Measurements from ENCODE around the gene MUC15.
"Not testable (repeated sequence)": the region's sequence is repeated elsewhere in the genome, so short reads cannot be mapped to it uniquely, and the experiment has no call there.

The MUC15 gene

DNA sequence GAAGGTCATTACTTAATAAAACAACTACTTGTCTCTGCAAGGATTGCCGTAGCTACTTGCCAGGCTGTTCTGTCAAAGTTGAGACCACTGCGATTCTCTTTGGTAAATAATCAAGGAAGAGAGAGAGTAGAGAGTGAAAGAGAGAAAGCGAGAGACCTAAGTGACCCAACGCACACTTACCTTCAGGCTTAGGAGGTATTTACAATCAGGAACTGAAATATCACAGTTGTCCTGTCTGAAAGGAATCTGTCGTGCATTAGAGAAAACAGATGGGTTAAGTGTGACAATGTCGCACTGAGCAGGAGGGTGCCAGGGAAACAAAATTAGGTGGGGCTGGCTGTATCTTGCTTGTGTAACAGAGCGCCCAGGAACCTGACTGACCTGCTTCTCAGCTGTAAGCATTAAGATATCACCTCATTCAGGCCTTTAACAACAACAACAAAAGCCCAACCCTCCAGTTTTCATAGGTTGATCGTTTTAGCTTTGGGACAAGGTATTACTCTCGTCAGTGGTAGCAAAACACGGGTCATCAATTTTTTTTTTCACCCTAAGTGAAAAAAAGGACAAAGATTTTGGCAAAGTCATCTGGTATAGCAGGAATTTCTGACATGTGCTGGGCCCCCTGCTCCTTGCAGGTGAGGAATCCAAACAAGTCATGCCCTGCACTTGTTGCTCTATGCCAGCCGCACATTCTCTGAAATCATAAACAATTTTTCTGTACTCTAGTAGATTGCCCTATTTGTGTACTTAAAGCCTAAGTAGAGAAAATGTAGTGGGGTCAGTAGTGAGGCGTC lies at the start of gene MUC15:
Gene MUC15 (minus strand): TSS at position 403 of the 794 bp plus-strand sequence. CDS start 5,169 bp downstream, outside the sequence.
- DNase-seq: no peak

GRCh38 chr11:26621132-26621531 lies 49.1 kb upstream of the MUC15 start:
- no peak for DNase-seq

DNA sequence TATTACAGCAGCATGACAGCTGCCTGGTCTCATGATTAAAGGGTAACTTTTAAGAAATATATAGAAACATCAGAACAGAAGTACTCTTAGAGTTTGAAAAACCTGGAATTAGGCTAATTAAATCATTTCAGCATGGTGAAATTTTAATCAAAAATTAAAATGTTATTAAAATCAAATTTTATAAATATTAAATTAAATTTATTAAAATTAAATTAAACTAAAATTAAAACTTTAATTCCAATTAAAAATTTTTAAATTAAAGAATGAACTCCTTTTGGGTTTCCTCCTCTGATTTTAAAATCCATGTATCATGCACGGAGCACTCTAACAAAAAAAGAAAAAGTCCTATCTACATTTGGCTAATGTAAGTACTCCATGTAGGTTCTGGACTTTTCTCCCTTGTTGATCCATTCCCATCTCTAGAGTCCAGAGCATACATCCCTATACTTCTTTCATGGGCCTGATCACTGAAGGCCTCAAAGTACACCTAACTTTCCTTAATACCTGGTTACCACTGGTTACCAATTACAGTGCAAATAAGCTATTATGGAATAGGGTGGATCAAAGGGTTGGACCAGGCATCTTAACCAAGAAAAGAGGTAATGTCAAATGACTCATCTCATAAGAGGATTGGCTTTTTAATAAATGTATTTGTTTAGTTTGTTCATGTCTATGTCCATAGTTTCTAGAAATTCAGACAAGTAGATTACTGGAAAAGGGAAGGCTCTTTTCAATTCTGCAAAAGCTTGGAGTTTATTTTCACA lies 48.4 kb upstream of the MUC15 start:
- no peak for DNase-seq

- no peak for DNase-seq
Observed at GRCh38 chr11:26618441-26618840, 46.4 kb upstream of the MUC15 start.

DNA sequence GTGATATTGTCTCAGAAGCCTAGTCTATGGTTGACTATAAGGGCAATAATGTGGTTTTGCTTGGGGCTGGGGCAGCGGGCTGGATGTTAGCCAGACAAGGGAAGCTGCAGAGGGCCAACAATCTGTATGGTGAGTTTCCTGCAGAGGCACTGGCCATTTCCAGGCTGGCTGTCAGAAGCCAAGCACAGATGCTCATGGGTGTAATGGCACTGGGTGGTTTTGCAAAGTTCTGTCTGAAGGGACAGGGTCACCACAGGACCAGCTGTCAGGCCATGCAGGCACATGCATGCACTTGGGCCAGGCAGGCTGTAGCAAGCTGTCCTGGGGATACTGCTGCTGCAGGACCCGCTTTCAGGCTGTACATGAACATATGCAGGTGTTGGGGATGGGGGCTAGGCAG lies 41.7 kb upstream of the MUC15 start:
- DNase-seq: no peak

- no peak for DNase-seq
Observed at GRCh38 chr11:26608507-26609146, 36.6 kb upstream of the MUC15 start.

DNA sequence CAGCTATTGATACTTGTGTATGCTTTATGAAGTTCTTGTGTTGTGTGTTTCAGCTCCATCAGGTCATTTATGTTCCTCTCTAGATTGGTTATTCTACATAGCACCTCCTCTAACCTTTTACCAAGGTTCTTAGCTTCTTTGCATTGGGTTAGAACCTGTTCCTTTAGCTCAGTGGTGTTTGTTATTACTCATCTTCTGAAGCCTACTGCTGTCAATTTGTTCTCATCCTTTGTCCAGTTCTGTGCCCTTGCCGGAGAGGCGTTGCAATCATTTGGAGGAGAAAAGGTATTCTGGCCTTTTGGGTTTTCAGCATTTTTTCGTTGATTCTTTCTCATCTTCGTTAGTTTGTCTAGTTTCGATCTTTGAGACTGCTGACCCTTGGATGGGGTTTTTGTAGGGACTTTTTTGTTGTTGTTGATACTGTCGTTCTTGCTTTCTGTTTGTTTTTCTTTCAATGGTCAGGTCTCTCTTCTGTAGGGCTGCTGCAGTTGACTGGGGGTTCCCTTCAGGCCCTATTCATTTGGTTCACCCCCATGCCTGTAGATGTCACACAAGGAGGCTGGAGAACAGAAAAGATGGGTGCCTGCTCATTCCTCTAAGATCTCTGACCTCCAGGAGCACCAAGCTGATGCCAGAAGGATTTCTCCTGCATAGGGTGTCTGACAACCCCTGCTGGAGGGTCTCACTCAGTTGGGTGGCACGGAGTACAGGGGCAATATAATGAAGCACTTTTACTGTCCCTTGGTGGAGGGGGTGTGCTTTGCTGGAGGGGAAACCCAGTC lies 35.9 kb upstream of the MUC15 start:
- DNase-seq: no peak

DNA sequence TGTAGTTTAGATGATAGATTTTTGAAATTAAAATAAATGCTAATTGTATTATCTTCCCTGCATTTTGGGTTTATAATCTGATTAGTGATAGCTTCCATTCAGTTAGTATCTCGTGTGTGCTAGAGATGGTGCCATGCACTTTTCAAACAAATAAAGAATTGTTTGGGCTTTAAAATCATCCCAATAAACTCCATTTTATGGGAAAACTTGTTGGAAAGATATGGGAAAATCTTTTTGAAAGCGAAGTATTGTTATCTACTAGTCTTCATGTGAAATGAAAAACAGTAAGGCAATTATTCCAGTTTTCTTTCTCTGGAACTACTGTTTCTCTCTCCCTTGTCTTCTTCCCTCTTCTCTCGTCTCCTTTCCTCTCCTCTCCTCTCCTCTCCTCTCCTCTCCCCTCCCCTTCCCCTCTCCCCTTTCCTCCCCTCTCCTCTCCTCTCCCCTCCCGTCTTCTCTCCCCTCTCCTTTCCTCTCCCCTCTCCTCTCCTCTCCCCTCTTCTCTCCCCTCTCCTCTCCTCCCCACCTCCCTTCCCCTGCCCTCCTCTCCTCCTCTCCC lies 27.9 kb upstream of the MUC15 start:
- no peak for DNase-seq

DNA sequence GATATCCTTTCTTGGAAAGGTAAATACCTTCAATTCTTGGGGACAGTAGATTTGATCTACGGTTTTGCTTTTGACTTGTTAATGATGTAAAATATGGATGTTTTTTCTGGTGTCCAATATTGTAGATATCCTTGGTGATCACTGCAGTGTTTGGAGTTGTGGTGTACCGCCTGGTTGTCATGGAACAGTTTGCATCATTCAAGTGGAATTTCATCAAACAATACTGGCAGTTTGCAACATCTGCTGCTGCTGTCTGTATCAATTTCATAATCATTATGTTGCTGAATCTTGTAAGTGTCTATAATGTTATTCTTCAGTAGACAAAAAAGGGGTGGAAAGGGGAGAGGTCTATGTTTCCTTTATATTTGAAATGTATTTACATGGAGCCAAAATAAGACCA lies 27.4 kb upstream of the MUC15 start:
- DNase-seq: no peak

- no peak for DNase-seq
Observed at GRCh38 chr11:26597899-26598298, 25.8 kb upstream of the MUC15 start.

DNA sequence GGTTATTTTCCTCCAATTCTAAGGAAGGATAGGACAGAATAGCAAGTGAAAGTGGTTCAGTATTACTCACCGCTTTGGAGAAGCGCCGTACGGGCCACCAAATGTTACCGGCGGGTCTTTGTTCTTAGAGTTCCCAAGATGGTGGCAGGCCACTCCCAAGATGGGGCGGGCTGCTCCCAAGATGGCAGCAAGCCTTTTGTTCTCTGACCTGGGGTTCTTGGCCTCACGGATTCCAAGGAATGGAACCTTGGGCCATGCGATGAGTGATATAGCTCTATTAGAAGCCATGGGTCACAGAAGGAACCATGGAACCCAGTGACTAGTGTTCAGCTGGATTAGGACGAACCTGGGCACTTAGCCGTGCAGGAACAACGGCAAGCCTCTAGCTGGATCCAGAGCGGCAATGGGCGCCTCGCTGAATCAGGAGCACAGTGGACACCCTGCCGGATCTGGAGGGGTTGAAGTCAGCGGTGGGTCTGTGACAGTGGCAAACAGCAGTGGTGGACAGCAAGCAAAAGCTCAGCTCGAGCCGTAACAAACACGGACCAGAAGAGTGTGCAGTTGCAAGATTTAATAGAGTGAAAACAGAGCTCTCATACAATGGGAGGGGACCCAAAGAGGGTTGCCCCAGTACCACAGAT lies 25.1 kb upstream of the MUC15 start:
- DNase-seq: not testable (repeated sequence)

- DNase-seq: peak; percentile 5
Observed at GRCh38 chr11:26595207-26595865, 23.3 kb upstream of the MUC15 start.

GRCh38 chr11:26593691-26594090 lies 21.6 kb upstream of the MUC15 start:
- DNase-seq: no peak

GRCh38 chr11:26587073-26587472 lies 15.0 kb upstream of the MUC15 start:
- DNase-seq: no peak

- no peak for DNase-seq
Observed at GRCh38 chr11:26584818-26585217, 12.8 kb upstream of the MUC15 start.

- DNase-seq: no peak
Observed at GRCh38 chr11:26583550-26583949, 11.5 kb upstream of the MUC15 start.

GRCh38 chr11:26580929-26581328 lies 8.9 kb upstream of the MUC15 start:
- no peak for DNase-seq

DNA sequence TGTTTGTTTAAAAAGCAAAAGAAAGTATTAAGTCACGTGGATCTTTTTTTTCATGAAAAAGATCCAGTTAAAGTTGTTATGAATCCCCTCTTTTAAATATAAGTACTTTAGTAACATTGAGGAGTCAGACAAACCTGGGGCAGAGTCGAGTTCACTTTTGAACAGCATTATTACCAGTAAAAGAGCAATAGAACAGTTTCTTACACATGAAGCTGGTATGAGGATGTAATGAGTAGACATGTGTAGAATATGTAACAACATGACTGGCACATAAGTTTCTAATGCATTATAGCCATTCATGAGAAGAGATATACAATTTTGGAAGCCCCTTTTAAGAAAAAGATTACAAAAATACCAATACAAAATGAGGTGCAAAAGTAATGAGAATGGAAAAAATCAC lies 7.6 kb upstream of the MUC15 start:
- no peak for DNase-seq

DNA sequence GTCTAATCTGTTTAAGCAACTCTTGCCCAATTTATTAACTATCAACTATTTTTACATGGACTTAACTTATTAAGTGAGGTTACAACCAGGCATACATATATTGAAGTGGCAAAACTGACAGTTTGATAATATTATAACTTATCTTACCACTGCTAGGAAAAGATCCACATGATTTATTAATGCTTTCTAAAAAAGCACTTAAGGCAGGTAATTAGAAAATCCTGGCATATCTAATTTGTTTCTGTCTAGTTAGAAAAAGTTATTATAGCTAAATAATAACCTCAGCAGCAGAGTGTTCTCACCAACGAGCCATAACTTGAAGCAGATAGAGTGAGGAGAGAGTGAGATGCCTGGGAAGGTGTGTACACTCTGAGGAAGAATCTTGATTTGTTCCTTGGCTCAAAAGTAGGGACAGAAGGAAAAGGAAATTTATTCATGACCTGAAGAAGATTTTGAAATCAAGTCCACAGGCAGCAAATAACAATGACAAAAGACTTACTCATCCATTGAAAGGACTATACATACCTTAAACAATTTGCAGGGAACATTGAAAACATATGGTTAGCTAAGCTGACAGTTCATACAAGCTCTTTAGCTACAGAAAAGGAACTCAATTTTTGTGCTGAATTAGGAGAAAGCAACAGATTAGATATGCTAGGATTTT lies 7.1 kb upstream of the MUC15 start:
- DNase-seq: no peak

- DNase-seq: no peak
Observed at GRCh38 chr11:26575946-26576345, 3.9 kb upstream of the MUC15 start.

DNA sequence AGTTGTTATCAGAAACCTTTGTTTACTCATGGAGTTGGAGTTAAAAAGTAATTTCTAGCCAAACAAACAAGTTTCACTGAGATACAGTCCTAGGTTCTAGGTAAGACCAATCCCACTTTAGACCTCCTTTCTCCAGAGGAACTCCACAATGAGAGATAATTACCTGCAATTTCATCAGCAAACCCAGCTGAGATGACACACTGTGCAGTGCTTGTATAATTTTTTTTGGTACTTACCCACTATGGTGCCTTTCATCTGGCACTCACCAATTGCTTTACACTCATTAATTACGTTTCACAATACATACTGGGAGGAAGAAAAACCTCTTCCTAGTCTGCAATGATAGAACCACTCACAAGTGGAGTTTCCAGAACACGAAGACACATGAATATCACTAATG lies 1.8 kb upstream of the MUC15 start:
- no peak for DNase-seq
